NOMO-1 treated with DMSO at 0.1 percent for 48 hours (cell line): Measurements from ENCODE around the gene METTL1.
"Not testable (repeated sequence)": the region's sequence is repeated elsewhere in the genome, so short reads cannot be mapped to it uniquely, and the experiment has no call there.

Source experiments
- DNase-seq: peaks from one replicate; lab custom pipeline; 2025; ENCODE audit not compliant: unreplicated experiment; lab: John Stamatoyannopoulos, UW

Gene METTL1

DNA sequence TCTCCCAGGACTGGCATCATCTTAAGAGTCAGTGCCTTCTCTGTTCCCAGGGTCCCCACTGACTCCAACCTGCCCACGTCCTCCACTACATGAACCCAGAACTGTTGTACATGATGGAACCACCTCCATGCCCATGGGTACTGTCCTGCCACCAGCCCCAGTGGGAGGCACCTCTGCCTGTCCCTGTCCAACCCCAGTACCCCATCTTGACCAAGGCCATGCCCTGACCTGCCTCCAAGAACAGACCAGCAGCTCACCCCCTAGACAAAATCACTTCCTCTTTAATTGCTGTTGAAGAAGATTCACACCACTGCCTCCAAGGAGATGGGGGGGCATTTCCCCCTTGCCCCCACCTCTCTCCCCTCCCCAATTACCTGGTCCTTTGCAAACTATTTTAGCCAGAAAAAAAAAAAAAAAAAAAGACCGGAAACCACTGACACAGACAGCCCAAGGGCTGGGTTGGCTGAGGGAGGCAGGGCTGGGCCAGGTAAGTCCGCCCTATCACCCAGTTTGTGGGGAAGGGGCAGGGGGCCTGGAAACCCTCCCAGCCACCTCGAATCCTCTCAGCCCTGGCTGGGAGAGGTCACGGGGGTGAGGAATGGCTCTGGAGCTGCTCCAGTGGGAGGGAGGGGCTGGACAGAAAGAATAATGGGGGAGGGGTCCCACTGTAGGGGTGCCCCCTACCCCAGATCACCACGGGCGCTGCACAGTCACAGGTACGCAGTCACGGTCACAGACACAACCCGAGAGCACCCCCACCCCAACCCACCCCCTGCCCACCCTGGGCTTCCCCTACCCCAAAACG, 46.8 kb downstream of the METTL1 start:
- no peak for DNase-seq

DNA sequence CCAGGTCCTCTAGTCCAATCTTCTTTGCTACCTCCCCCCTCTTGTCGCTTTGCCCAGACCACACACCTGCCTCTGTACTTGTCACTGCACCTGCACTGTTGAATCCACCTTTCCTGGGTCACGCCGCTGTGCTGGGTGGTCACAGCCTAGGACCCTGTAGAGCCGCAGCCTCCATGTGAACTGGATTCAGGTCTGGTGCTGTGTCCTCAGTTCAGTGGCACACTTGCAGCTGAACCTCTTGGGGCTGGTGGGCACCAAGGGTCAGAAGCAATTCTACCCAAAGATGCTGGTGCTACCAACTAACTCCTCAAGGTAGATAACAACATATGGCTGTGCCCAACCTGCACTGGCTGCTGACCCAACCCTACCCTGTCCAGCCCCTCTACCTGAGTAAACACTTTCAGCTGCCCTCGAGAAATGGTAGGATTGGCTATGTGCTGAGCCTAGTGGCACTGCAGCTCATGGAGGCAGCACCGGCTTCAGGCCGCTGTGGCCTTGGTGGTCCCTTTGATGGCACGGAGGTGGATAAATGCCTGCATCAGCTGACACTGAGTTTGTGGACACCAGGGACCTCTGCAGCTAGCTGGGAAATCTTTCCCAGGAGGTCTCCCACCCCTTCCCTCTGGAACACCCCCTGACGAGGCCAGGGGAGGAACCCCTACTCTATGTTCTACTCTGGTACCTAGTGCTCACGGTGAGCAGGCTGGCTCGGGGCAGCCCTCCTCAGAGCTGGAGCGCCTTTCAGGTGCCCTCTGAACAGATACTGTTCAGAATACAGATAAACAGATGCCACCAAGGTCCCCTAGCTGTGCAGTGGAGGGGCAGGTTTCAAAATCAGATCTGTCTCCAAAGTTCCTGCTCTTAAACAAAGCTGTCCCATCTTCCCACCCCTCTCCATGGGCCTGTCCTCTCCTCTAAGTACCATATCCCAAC, 47.6 kb downstream of the METTL1 start:
- DNase-seq = no peak

DNA sequence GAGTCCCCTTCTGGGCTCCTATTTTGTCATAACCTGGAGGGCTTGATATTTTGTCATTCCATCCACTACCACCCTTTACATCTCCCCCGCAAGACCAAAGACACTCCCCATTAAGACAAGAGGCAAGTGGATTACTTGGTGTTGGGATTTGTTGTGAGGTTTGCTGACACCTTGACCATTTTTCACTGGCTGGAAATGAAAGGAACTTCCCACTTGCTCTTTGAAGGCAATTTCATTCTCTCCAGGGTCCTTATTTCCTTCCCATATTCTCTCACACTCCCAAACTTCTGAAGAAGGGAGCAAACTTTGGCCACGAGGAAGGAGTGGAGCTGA, 48.3 kb downstream of the METTL1 start:
- DNase-seq = no peak

DNA sequence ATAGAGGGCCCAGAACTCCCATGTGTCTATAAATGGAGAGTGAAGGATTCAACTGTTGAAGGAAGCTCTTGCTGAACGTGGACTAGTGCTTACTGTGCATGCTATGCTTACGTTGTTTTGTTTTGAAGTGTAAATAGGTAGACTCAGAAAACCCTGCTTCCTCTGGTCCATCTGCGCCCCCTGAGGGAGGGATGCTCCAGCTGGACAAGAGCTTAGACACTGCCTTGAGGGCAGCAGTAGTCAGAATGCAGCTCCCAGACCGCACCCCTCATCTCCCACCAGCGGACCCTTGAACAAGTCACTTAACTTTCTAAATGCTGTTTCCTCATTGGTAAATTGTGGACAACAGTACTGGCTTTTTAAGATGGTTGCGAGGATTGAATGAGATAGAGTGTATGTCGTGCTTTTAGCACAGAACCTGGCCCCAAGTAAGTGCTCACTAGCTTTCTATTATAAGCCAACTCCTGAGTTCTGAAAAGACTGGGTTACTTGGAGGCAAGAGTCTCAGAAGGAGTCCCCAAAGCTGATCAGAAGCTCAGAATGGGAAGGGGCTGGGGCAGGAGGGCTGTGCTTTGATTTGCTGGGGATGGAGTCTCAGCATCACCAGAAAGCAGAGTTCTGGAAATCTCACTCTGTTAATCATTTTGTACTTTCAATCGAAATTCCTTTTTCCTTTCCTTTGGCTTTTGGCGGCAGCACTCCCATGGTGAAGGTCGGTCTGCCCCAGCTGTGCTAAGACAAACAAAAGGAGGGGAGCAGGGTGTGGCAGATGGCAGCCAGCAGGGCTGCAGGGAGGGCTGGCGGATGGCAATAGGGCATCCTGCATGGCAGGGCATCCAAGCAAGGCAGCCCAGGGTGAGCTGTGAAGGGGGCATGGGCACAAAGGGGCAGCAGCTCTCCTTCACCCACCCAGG, 48.9 kb downstream of the METTL1 start:
- DNase-seq = no peak

DNA sequence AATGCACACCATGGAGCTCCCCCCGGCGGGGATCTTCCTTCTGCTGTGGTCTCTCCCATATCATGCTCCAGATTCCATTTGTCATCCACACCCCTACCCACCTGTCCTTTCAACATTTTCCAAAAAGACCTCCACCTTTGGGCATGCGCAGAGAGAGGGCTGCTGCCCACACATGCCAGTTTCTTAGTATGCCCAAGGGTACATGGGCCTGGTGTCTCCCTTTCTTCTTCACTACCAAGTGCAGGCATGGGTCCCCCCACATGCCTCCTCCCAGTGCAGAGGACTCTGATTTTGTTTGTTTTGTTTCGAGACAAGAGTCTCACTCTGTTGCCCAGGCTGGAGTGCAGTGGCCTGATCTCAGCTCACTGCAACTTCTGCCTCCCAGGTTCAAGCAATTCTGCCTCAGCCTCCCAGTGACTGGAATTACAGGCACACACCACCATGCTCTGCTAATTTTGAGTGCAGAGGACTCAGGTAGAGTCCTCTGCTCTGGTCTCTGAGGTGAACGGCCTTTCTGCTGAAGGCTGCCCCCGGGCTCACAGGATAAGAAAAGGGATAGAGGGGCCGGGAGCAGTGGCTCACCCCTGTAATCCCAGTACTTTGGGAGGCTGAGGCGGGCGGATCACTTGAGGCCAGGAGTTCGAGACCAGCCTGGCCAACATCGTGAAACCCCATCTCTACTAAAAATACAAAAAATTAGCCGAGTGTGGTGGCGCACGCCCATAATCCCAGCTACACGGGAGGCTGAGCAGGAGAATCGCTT, 49.9 kb downstream of the METTL1 start:
- DNase-seq = not testable (repeated sequence)

DNA sequence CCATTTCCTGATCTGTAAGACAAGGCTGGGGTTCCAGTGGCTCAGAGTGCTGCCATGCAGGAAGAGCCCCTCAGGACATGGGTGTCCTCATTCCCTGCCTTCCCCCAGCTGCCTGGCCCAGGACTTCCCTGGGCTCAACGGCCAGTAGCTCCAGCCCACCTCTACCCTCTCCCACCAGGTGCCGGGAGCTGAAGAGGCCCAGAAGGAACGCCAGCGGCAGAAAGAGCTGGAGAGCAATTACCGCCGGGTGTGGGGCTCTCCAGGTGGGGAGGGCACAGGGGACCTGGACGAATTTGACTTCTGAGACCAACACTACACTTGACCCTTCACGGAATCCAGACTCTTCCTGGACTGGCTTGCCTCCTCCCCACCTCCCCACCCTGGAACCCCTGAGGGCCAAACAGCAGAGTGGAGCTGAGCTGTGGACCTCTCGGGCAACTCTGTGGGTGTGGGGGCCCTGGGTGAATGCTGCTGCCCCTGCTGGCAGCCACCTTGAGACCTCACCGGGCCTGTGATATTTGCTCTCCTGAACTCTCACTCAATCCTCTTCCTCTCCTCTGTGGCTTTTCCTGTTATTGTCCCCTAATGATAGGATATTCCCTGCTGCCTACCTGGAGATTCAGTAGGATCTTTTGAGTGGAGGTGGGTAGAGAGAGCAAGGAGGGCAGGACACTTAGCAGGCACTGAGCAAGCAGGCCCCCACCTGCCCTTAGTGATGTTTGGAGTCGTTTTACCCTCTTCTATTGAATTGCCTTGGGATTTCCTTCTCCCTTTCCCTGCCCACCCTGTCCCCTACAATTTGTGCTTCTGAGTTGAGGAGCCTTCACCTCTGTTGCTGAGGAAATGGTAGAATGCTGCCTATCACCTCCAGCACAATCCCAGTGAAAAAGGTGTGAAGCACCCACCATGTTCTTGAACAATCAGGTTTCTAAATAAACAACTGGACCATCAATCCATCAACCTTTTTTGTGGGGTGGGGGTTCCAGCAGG, 51.0 kb downstream of the METTL1 start:
- DNase-seq = no peak

DNA sequence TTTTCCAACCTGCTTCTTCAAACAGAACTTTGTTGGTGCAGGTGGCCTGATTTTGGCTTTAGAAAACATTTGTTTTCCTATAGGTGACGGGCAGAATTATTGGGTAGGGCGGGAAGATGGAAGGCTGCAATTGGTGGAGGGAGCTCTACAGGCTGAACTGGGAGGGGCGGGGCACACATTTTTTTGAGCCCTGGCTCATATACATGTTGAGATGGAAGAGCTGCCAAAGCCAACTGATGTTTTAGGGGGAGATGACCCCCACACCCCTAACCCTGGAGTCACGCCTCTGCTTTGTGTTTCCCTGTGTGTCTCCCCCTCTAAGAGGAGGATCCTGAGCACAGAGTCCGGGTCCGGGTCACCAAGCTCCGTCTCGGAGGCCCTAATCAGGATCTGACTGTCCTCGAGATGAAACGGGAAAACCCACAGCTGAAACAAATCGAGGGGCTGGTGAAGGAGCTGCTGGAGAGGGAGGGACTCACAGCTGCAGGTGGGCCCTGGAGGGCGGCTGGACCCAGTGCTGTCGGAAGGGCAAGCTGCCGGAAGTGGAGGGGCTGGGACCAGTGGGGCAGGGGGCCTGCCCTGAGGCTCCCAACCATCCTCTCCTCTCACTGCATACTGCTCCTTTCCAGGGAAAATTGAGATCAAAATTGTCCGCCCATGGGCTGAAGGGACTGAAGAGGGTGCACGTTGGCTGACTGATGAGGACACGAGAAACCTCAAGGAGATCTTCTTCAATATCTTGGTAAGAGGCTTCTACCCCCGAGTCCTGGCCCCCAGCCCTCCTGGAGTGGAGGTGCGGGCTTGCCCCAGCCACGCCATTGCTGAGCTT, 51.9 kb downstream of the METTL1 start:
- no peak for DNase-seq

DNA sequence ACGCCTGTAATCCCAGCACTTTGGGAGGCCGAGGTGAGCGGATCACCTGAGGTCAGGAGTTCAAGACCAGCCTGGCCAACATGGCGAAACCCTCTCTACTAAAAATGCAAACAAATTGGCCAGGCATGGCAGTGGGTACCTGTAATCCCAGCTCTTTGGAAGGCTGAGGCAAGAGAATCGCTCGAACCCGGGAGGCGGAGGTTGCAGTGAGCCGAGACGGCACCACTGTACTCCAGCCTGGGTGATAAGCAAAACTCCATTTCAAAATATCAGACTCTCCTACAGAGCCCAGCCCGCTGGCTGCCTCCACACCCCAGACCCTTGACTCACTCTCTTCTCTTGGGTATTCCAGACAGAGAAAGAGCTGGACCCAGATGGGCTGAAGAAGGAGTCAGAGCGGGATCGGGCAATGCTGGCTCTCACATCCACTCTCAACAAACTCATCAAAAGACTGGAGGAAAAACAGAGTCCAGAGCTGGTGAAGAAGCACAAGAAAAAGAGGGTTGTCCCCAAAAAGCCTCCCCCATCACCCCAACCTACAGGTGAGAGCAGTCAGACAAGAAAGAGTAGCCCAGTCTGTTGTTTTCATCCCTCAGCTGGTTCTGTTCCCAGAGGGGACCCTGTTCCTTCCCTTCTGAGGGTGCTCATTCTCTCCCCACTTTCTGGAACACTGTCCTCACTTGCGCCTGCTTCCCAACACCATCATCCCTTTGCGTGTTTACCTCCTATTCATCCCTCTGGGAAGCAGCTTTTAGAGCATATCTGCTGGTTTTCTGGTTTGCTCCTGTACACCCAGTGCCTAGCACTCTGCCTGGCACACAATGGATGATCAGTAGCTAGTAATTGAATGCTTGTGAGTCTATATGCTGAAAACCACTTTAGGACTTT, 53.0 kb downstream of the METTL1 start:
- DNase-seq = no peak
